HL-60 (cell line): ENCODE data around the gene LHX4.

ENCODE experiments used
- GABPA ChIP-seq: IDR thresholded peaks from 2 replicates; pipeline ENCODE4 v1.6.1; 2012; ENCODE audit warnings: low read depth
- POLR2AphosphoS5 ChIP-seq: IDR thresholded peaks from 2 replicates; pipeline ENCODE4 v1.6.1; 2012; ENCODE audit warnings: low read depth
- TF ChIP-seq, protein P1 (sequence below): IDR thresholded peaks from one replicate; pipeline ENCODE4 v1.5.1; 2011; ENCODE audit warnings: low read length, control low read depth, inconsistent platforms; ENCODE audit not compliant: insufficient read depth
- TF ChIP-seq, protein P2 (sequence below): IDR thresholded peaks from 2 replicates; pipeline ENCODE4 v1.6.1; 2012; ENCODE audit warnings: low read depth; ENCODE audit not compliant: insufficient replicate concordance

- TF ChIP-seq, protein P1, sequence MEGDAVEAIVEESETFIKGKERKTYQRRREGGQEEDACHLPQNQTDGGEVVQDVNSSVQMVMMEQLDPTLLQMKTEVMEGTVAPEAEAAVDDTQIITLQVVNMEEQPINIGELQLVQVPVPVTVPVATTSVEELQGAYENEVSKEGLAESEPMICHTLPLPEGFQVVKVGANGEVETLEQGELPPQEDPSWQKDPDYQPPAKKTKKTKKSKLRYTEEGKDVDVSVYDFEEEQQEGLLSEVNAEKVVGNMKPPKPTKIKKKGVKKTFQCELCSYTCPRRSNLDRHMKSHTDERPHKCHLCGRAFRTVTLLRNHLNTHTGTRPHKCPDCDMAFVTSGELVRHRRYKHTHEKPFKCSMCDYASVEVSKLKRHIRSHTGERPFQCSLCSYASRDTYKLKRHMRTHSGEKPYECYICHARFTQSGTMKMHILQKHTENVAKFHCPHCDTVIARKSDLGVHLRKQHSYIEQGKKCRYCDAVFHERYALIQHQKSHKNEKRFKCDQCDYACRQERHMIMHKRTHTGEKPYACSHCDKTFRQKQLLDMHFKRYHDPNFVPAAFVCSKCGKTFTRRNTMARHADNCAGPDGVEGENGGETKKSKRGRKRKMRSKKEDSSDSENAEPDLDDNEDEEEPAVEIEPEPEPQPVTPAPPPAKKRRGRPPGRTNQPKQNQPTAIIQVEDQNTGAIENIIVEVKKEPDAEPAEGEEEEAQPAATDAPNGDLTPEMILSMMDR = no peak
- TF ChIP-seq GABPA (no peak), POLR2AphosphoS5 (no peak)
- TF ChIP-seq, protein P2, sequence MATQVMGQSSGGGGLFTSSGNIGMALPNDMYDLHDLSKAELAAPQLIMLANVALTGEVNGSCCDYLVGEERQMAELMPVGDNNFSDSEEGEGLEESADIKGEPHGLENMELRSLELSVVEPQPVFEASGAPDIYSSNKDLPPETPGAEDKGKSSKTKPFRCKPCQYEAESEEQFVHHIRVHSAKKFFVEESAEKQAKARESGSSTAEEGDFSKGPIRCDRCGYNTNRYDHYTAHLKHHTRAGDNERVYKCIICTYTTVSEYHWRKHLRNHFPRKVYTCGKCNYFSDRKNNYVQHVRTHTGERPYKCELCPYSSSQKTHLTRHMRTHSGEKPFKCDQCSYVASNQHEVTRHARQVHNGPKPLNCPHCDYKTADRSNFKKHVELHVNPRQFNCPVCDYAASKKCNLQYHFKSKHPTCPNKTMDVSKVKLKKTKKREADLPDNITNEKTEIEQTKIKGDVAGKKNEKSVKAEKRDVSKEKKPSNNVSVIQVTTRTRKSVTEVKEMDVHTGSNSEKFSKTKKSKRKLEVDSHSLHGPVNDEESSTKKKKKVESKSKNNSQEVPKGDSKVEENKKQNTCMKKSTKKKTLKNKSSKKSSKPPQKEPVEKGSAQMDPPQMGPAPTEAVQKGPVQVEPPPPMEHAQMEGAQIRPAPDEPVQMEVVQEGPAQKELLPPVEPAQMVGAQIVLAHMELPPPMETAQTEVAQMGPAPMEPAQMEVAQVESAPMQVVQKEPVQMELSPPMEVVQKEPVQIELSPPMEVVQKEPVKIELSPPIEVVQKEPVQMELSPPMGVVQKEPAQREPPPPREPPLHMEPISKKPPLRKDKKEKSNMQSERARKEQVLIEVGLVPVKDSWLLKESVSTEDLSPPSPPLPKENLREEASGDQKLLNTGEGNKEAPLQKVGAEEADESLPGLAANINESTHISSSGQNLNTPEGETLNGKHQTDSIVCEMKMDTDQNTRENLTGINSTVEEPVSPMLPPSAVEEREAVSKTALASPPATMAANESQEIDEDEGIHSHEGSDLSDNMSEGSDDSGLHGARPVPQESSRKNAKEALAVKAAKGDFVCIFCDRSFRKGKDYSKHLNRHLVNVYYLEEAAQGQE = no peak
These were observed 30.5 kb downstream of the LHX4 start for GRCh38 chr1:180260541-180260940.
